HepG2 (cell line): ENCODE data around the gene PSMD5. TPM values are rescaled to one million over a fixed set of nuclear protein-coding genes. Genes with fewer than 3 reads are reported as not detected.

Source experiments
- AKAP8 ChIP-seq: sonication (generic); formaldehyde crosslinking; IDR thresholded peaks from 2 replicates; pipeline ENCODE4 v1.5.1; 2020; ENCODE audit warnings: mild to moderate bottlenecking, missing genetic modification reagents
- CENPT ChIP-seq: sonication (generic); formaldehyde crosslinking; IDR thresholded peaks from 2 replicates; pipeline ENCODE4 v1.8.0; 2022; ENCODE audit warnings: low read depth, mild to moderate bottlenecking, moderate library complexity, missing genetic modification reagents
- CENPX ChIP-seq: sonication (generic); formaldehyde crosslinking; IDR thresholded peaks from 2 replicates; pipeline ENCODE4 v1.9.0; 2021; ENCODE audit warnings: mild to moderate bottlenecking, missing genetic modification reagents, moderate library complexity
- EEA1 ChIP-seq: sonication (generic); formaldehyde crosslinking; IDR thresholded peaks from 2 replicates; pipeline ENCODE4 v1.5.1; 2020; ENCODE audit warnings: mild to moderate bottlenecking, missing genetic modification reagents, borderline replicate concordance
- FIP1L1 ChIP-seq: fragments of 200-400 bp; formaldehyde crosslinking; IDR thresholded peaks from 2 replicates; pipeline ENCODE4 v1.6.1; 2018; ENCODE audit warnings: low read depth, mild to moderate bottlenecking, low read length, moderate library complexity, borderline replicate concordance; ENCODE audit not compliant: insufficient read depth
- FOXJ3 ChIP-seq: sonication (generic); formaldehyde crosslinking; IDR thresholded peaks from 2 replicates; pipeline ENCODE4 v1.4.0; 2020; ENCODE audit warnings: missing genetic modification reagents, mild to moderate bottlenecking, borderline replicate concordance
- HOXA3 ChIP-seq: sonication (generic); formaldehyde crosslinking; IDR thresholded peaks from 2 replicates; pipeline ENCODE4 v1.5.0; 2020; ENCODE audit warnings: missing genetic modification reagents
- IKZF1 ChIP-seq: fragments of 450-650 bp; IDR thresholded peaks from 2 replicates; pipeline ENCODE4 v1.7.1; 2016
- MAFG ChIP-seq: sonication (generic); formaldehyde crosslinking; IDR thresholded peaks from 2 replicates; pipeline ENCODE4 v1.5.1; 2020; ENCODE audit warnings: mild to moderate bottlenecking, missing genetic modification reagents
- MED13 ChIP-seq: sonication (generic); formaldehyde crosslinking; IDR thresholded peaks from 2 replicates; pipeline ENCODE4 v1.5.0; 2020; ENCODE audit warnings: missing genetic modification reagents
- RFXANK ChIP-seq: IDR thresholded peaks from 2 replicates; pipeline ENCODE4 v1.6.1; 2016
- SIN3A ChIP-seq: IDR thresholded peaks from 2 replicates; pipeline ENCODE4 v1.6.1; 2011; ENCODE audit warnings: low read depth, mild to moderate bottlenecking, control low read depth, low read length, borderline replicate concordance
- SNAPC2 ChIP-seq: sonication (generic); formaldehyde crosslinking; IDR thresholded peaks from 2 replicates; pipeline ENCODE4 v1.8.1; 2022; ENCODE audit warnings: mild to moderate bottlenecking, missing genetic modification reagents
- TAF15 ChIP-seq: fragments of 200-400 bp; formaldehyde crosslinking; IDR thresholded peaks from one replicate; pipeline ENCODE4 v1.6.1; 2018; ENCODE audit warnings: mild to moderate bottlenecking, low read depth, low read length; ENCODE audit not compliant: poor library complexity, severe bottlenecking
- TOE1 ChIP-seq: sonication (generic); formaldehyde crosslinking; IDR thresholded peaks from 2 replicates; pipeline ENCODE4 v1.4.0; 2020; ENCODE audit warnings: mild to moderate bottlenecking, missing genetic modification reagents
- ZBTB42 ChIP-seq: sonication (generic); formaldehyde crosslinking; IDR thresholded peaks from 2 replicates; pipeline ENCODE4 v1.5.0; 2020; ENCODE audit warnings: mild to moderate bottlenecking, missing genetic modification reagents
- ZFP62 ChIP-seq: sonication (generic); formaldehyde crosslinking; IDR thresholded peaks from 2 replicates; pipeline ENCODE4 v1.4.0; 2020; ENCODE audit warnings: missing genetic modification reagents
- ZNF224 ChIP-seq: sonication (generic); formaldehyde crosslinking; IDR thresholded peaks from 2 replicates; pipeline ENCODE4 v1.5.0; 2020; ENCODE audit warnings: mild to moderate bottlenecking, missing genetic modification reagents
- ZNF484 ChIP-seq: sonication (generic); formaldehyde crosslinking; IDR thresholded peaks from 2 replicates; pipeline ENCODE4 v1.5.1; 2020; ENCODE audit warnings: mild to moderate bottlenecking, low read depth, missing genetic modification reagents, borderline replicate concordance
- polyA plus RNA-seq, 8 experiments: library from polyadenylated mRNA; depleted of rRNA in 3 of 8; stranded (reverse) in 7 of 8; unstranded in 1 of 8; fragments of >200 nt; fragmentation: Illumina TruSeq in 4 of 8; extraction: Trizol in 4 of 8; gene quantifications; 2 replicates each; pipeline versions ENCODE4 v1.2.1 to v1.2.3, GENCODE V29; 2011 to 2016; ENCODE audit warnings: low read depth in 4 of 8, missing spikeins in 1 of 8, mixed read lengths in 1 of 8; ENCODE audit not compliant: insufficient read depth in 1 of 8
- total RNA-seq, 5 experiments: library from RNA; depleted of rRNA; stranded (reverse); fragments of >200 nt; fragmentation: Illumina TruSeq; extraction: Trizol; gene quantifications; 2 replicates each; pipeline ENCODE4 v1.2.3, GENCODE V29; 2016; ENCODE audit warnings: low read depth in 1 of 5
- TF ChIP-seq, protein P1 (sequence below): sonication (generic); formaldehyde crosslinking; IDR thresholded peaks from 2 replicates; pipeline ENCODE4 v1.4.0; 2020; ENCODE audit warnings: missing genetic modification reagents
- TF ChIP-seq, protein P2 (sequence below): sonication (generic); formaldehyde crosslinking; IDR thresholded peaks from 2 replicates; pipeline ENCODE4 v1.4.0; 2020; ENCODE audit warnings: mild to moderate bottlenecking, missing genetic modification reagents
- TF ChIP-seq, protein P3 (sequence below): sonication (generic); formaldehyde crosslinking; IDR thresholded peaks from 2 replicates; pipeline ENCODE4 v1.8.1; 2022; ENCODE audit warnings: low read depth, mild to moderate bottlenecking, missing genetic modification reagents

The PSMD5 gene
- total and polyA plus RNA-seq, 2 of the 13 experiments (the other 11 are each of a cell fraction or from before 2014, with no cell fraction given), result 12.7 to 18.1 TPM

DNA sequence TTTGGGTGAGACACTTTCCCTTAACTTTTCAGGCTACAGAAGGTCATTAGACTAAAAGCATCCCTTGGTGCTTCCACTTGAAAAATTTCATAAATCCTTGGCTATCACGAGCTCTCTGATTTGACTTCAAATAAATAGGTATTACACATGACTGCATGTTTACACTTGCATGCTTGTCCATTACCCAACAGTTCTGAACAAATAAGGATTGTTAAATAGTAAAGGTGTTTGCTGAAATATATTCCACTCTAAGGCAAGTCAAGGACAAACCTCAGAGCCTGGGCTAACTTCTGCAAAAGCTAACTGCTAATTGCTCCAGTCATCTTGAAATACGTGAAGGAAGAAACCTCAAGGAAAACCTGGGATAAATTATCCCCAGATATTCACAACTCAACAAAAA, 64.0 kb downstream of the PSMD5 start (continued):
- TF ChIP-seq, protein P1, sequence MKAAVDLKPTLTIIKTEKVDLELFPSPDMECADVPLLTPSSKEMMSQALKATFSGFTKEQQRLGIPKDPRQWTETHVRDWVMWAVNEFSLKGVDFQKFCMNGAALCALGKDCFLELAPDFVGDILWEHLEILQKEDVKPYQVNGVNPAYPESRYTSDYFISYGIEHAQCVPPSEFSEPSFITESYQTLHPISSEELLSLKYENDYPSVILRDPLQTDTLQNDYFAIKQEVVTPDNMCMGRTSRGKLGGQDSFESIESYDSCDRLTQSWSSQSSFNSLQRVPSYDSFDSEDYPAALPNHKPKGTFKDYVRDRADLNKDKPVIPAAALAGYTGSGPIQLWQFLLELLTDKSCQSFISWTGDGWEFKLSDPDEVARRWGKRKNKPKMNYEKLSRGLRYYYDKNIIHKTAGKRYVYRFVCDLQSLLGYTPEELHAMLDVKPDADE, result no peak
- TF ChIP-seq TOE1 (CRISPR knock-in tag), result no peak
- TF ChIP-seq ZFP62 (CRISPR knock-in tag), result no peak
- no peak for TF ChIP-seq EEA1 (CRISPR knock-in tag)
- TF ChIP-seq, protein P2, sequence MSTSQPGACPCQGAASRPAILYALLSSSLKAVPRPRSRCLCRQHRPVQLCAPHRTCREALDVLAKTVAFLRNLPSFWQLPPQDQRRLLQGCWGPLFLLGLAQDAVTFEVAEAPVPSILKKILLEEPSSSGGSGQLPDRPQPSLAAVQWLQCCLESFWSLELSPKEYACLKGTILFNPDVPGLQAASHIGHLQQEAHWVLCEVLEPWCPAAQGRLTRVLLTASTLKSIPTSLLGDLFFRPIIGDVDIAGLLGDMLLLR (CRISPR knock-in tag), result no peak
- peak; percentile 91; the same call in 1 of the 2 replicates for TF ChIP-seq FOXJ3
- no peak for TF ChIP-seq IKZF1
- no peak for TF ChIP-seq SIN3A
- no peak for TF ChIP-seq MAFG (CRISPR knock-in tag)
- TF ChIP-seq TAF15, result no peak
- TF ChIP-seq, protein P3, sequence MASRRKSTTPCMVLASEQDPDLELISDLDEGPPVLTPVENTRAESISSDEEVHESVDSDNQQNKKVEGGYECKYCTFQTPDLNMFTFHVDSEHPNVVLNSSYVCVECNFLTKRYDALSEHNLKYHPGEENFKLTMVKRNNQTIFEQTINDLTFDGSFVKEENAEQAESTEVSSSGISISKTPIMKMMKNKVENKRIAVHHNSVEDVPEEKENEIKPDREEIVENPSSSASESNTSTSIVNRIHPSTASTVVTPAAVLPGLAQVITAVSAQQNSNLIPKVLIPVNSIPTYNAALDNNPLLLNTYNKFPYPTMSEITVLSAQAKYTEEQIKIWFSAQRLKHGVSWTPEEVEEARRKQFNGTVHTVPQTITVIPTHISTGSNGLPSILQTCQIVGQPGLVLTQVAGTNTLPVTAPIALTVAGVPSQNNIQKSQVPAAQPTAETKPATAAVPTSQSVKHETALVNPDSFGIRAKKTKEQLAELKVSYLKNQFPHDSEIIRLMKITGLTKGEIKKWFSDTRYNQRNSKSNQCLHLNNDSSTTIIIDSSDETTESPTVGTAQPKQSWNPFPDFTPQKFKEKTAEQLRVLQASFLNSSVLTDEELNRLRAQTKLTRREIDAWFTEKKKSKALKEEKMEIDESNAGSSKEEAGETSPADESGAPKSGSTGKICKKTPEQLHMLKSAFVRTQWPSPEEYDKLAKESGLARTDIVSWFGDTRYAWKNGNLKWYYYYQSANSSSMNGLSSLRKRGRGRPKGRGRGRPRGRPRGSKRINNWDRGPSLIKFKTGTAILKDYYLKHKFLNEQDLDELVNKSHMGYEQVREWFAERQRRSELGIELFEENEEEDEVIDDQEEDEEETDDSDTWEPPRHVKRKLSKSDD, result no peak
- no peak for TF ChIP-seq SNAPC2 (CRISPR knock-in tag)
- TF ChIP-seq HOXA3, result no peak
- no peak for TF ChIP-seq CENPX
- TF ChIP-seq ZBTB42 (CRISPR knock-in tag), result no peak
- no peak for TF ChIP-seq FIP1L1
- TF ChIP-seq CENPT, result no peak
- no peak for TF ChIP-seq AKAP8
- no peak for TF ChIP-seq ZNF484 (CRISPR knock-in tag)
- TF ChIP-seq RFXANK, result no peak
- no peak for TF ChIP-seq MED13 (CRISPR knock-in tag)
- TF ChIP-seq ZNF224 (CRISPR knock-in tag), result no peak
